Sigmoid colon (tissue), 7 donors: Measurements from ENCODE around the gene COL25A1. TPM values are rescaled to one million over a fixed set of nuclear protein-coding genes. Genes with fewer than 3 reads are reported as not detected.

Experiments
- DNase-seq: peaks from one replicate; pipeline ENCODE4 v3.0.0-alpha.2; 2019
- H3K27ac ChIP-seq, 4 donors: fragments of 200-600 bp; sonication (generic); one replicate each; pipeline ENCODE4 v1.5.1; 2016 to 2019; ENCODE audit warnings: mild to moderate bottlenecking in 1 of 4
- H3K27me3 ChIP-seq, 3 donors: fragments of 200-600 bp; sonication (generic); one replicate each; pipeline ENCODE4 v1.5.1; 2019; ENCODE audit warnings: mild to moderate bottlenecking in 1 of 3
- H3K36me3 ChIP-seq, 4 donors: fragments of 200-600 bp; sonication (generic); one replicate each; pipeline ENCODE4 v1.5.1; 2016 to 2019
- H3K4me1 ChIP-seq, 4 donors: fragments of 200-600 bp; sonication (generic); one replicate each; pipeline ENCODE4 v1.5.1; 2017 to 2019
- H3K4me3 ChIP-seq, 4 donors: fragments of 200-600 bp; sonication (generic); one replicate each; pipeline ENCODE4 v1.5.1; 2017 to 2019; ENCODE audit warnings: mild to moderate bottlenecking in 2 of 4, moderate library complexity in 1 of 4
- H3K9me3 ChIP-seq, 4 donors: fragments of 200-600 bp in 3 of 4; sonication (generic) in 3 of 4; one replicate each; pipeline versions ENCODE4 v1.5.1 to v1.6.1; 2013 to 2019
- CTCF ChIP-seq, 4 experiments: fragments of 450-650 bp in 3 of 4; fragments of 200-600 bp in 1 of 4; IDR thresholded peaks; one replicate each; pipeline ENCODE4 v1.5.1; 2016 to 2019; ENCODE audit warnings: antibody characterized with exemption in 4 of 4, mild to moderate bottlenecking in 3 of 4, moderate library complexity in 2 of 4
- EP300 ChIP-seq, 4 donors: sonication (generic); formaldehyde crosslinking; IDR thresholded peaks; one replicate each; pipeline ENCODE4 v1.6.1; 2017; ENCODE audit warnings: antibody characterized with exemption in 4 of 4
- POLR2A ChIP-seq, 2 donors: fragments of 450-650 bp; IDR thresholded peaks; one replicate each; pipeline ENCODE4 v1.6.1; 2016; ENCODE audit warnings: antibody characterized with exemption in 2 of 2, mild to moderate bottlenecking in 2 of 2, moderate library complexity in 2 of 2
- POLR2AphosphoS5 ChIP-seq, 4 donors: sonication (generic); formaldehyde crosslinking; IDR thresholded peaks; one replicate each; pipeline ENCODE4 v1.6.1; 2017; ENCODE audit warnings: antibody characterized with exemption in 4 of 4
- WGBS, 2 donors: extraction: QIAGEN DNeasy Blood & Tissue Kit; methylation state at CpG; one replicate each; pipeline ENCODE4 v1.1.7; 2013; 5-methylcytosine and 5-hydroxymethylcytosine counted together
- intact Hi-C: fragments of 100-400 bp; cut with DNase I; formaldehyde crosslinking; loops from one replicate; pipeline ENCODE4 v1.15.1; 2023
- polyA plus RNA-seq, 3 donors: library from polyadenylated mRNA; stranded (reverse); fragments of 200-250 nt; gene quantifications; one replicate each; pipeline ENCODE4 v1.2.3, GENCODE V29; 2013
- total RNA-seq, 4 donors: library from RNA; depleted of rRNA; stranded (reverse); fragments of >200 nt; gene quantifications; one replicate each; pipeline ENCODE4 v1.1.0, GENCODE V29; 2016
- donor health status: healthy with polysubstance abuse.
- donor health status: Bipolar disorder and iron deficiency.
- donor health status: healthy.

Gene COL25A1
- total and polyA plus RNA-seq, 7 donors, result 0.15 to 1.4 (median 0.41) TPM; not detected in 2

- intact Hi-C loops, result no loop called here
- no peak overlapping the region for H3K27ac ChIP-seq
- peaks cover 0 to 13% (median 12%) of the 10 kb centered on the region in 4 donors for H3K4me1 ChIP-seq
- H3K4me3 ChIP-seq, result peak overlapping the region; percentile 25 to 57 (median 50)
- no peak for DNase-seq
- WGBS, 2 donors, result 16 to 25% methylated on average over 11 of the region's 11 CpGs
- TF ChIP-seq POLR2AphosphoS5 (IDR thresholded peaks at IDR 0.05) (no peak), EP300 (IDR thresholded peaks at IDR 0.05) (no peak), POLR2A (IDR thresholded peaks at IDR 0.05) (no peak), CTCF (IDR thresholded peaks at IDR 0.05) (no peak)
- no peaks in the 10 kb centered on the region for H3K9me3 ChIP-seq
- H3K36me3 ChIP-seq, result no peaks in the 10 kb centered on the region
- H3K27me3 ChIP-seq, result peaks cover 0 to 42% (median 0%) of the 10 kb centered on the region in 3 donors
These were observed 539.2 kb downstream of the COL25A1 start for GRCh38 chr4:108763226-108763593.

- peaks cover 0 to 43% (median 0%) of the 10 kb centered on the region in 3 donors for H3K27me3 ChIP-seq
- peak within 1 kb of the TSS; percentile 25 to 57 (median 50) for H3K4me3 ChIP-seq
- 0 to 1% methylated on average over 61 of the region's 61 CpGs for WGBS, 2 donors
- H3K36me3 ChIP-seq, result no peaks in the 10 kb centered on the region
- no peaks in the 10 kb centered on the region for H3K9me3 ChIP-seq
- peak; percentile 62 for DNase-seq
- TF ChIP-seq CTCF (IDR thresholded peaks at IDR 0.05), result no peak
- no peak for TF ChIP-seq EP300 (IDR thresholded peaks at IDR 0.05)
- no peak for TF ChIP-seq POLR2A (IDR thresholded peaks at IDR 0.05)
- TF ChIP-seq POLR2AphosphoS5 (IDR thresholded peaks at IDR 0.05), result no peak
- no peak within 1 kb of the TSS for H3K27ac ChIP-seq
- intact Hi-C loops, result no loop called here
- peaks cover 0 to 13% (median 12%) of the 10 kb centered on the region in 4 donors for H3K4me1 ChIP-seq
These were observed 539.8 kb downstream of the COL25A1 start, which contains the start of gene ETNPPL for GRCh38 chr4:108762559-108763225. TSS of gene ETNPPL (minus strand) at chr4:108763053. CDS start at chr4:108762898, 155 bp downstream.

Other genes with a start within 250 kb of the COL25A1 start
- gene SEC24B, start 131.2 kb upstream of the COL25A1 start, total RNA-seq, result 10 to 100 TPM; 35.3 to 41.8 (median 40.0) TPM
- 10 to 100 TPM in 2 of 3 donors, 1 to 10 TPM in 1; 9.7 to 12.0 (median 10.2) TPM for gene SEC24B, start 131.2 kb upstream of the COL25A1 start, polyA plus RNA-seq